Measurements from ENCODE around the gene RPS26. TPM values are rescaled to one million over a fixed set of nuclear protein-coding genes. Genes with fewer than 3 reads are reported as not detected.

Gene RPS26
- total RNA-seq, 4 donors from 2014 or later, result 308 to 1,324 (median 859) TPM

DNA sequence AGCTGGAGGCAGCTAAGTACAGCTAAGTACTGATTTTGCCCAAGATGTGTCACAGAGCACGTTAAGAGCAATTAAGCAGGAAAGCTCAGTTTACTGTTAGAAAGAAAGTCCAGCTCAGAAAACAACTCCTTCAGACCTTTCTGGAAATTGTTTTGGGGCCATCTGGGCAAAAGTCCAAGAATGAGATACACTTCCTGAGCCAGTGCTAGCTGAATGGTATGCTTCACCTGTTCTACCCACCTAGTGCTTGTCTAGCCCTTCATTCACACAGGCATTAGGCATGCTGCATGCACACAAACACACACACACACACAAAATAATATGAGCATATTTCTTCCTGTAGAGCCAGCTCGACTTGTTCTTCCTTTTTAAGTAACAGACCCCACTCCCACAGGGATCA is 27.5 kb upstream of the RPS26 start:
- TF ChIP-seq, protein P1, sequence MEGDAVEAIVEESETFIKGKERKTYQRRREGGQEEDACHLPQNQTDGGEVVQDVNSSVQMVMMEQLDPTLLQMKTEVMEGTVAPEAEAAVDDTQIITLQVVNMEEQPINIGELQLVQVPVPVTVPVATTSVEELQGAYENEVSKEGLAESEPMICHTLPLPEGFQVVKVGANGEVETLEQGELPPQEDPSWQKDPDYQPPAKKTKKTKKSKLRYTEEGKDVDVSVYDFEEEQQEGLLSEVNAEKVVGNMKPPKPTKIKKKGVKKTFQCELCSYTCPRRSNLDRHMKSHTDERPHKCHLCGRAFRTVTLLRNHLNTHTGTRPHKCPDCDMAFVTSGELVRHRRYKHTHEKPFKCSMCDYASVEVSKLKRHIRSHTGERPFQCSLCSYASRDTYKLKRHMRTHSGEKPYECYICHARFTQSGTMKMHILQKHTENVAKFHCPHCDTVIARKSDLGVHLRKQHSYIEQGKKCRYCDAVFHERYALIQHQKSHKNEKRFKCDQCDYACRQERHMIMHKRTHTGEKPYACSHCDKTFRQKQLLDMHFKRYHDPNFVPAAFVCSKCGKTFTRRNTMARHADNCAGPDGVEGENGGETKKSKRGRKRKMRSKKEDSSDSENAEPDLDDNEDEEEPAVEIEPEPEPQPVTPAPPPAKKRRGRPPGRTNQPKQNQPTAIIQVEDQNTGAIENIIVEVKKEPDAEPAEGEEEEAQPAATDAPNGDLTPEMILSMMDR (IDR thresholded peaks at IDR 0.05), result no peak
- TF ChIP-seq POLR2A (IDR thresholded peaks at IDR 0.05), result no peak
- no peak for TF ChIP-seq EP300 (IDR thresholded peaks at IDR 0.05)
- H3K27me3 ChIP-seq, result no peaks in the 10 kb centered on the region
- WGBS, 2 donors, result 53 to 55% methylated on average over 2 of the region's 2 CpGs
- H3K4me3 ChIP-seq, result no peak overlapping the region
- no peaks in the 10 kb centered on the region for H3K9me3 ChIP-seq
- peaks cover 0 to 25% (median 0%) of the 10 kb centered on the region in 3 donors for H3K36me3 ChIP-seq
- H3K27ac ChIP-seq, result no peak overlapping the region
- H3K4me1 ChIP-seq, result no peaks in the 10 kb centered on the region
- DNase-seq (ENCODE audit: low spot score in 2 of 2), result no peak

DNA sequence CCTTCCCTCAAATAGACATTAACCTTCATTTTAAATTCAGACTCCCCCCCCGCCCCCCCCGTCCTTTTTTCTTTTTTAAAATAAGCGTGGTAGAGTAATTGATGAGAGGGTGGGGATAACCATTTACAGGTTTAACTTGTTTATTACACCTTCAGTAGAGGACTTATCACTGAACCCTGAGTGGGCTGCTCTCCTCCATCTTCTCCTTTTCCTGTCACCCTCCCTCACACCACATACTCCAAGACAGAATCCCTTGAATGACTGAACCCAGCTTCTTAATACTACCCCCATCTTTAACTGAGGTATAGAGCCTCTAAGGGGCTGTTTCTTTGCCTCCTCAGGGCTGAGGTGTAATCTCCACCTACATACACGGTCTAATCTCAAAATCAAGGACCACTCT is 24.5 kb upstream of the RPS26 start:
- Histone ChIP-seq H3K27ac (no peak overlapping the region), H3K27me3 (no peaks in the 10 kb centered on the region), H3K4me3 (no peak overlapping the region), H3K4me1 (peaks cover 0 to 28% (median 24%) of the 10 kb centered on the region in 4 donors), H3K36me3 (peaks cover 0 to 20% (median 0%) of the 10 kb centered on the region in 3 donors), H3K9me3 (no peaks in the 10 kb centered on the region)
- TF ChIP-seq POLR2A (IDR thresholded peaks at IDR 0.05) (no peak), EP300 (IDR thresholded peaks at IDR 0.05) (no peak)
- TF ChIP-seq, protein P1 (IDR thresholded peaks at IDR 0.05), result no peak
- DNase-seq (ENCODE audit: low spot score in 2 of 2), result no peak
- WGBS, 2 donors, result 89 to 90% methylated on average over 4 of the region's 4 CpGs

DNA sequence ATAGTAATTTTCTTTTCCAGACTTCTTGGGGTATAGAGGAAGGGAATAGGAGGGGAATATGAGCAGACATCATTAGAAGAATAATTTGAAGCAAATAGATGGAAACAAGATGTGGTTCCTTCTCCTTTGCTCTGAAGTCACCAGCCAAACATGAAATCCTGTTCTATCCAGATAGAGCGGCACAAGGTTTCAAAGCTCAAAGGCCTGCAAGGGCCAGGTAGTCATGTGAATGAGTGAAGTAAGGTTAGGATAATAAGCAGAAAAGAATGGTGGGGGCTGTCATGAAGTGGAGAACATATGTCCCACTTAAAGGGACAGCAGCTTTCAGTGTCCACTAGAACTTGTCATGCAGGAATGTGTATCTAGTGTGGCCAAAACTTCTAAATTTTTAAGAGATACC is 23.4 kb upstream of the RPS26 start:
- Histone ChIP-seq H3K36me3 (peaks cover 0 to 18% (median 0%) of the 10 kb centered on the region in 3 donors), H3K4me3 (no peak overlapping the region), H3K27ac (no peak overlapping the region), H3K4me1 (peaks cover 0 to 35% (median 26%) of the 10 kb centered on the region in 4 donors), H3K9me3 (no peaks in the 10 kb centered on the region), H3K27me3 (no peaks in the 10 kb centered on the region)
- TF ChIP-seq, protein P1 (IDR thresholded peaks at IDR 0.05), result no peak
- TF ChIP-seq POLR2A (IDR thresholded peaks at IDR 0.05) (no peak), EP300 (IDR thresholded peaks at IDR 0.05) (no peak)
- DNase-seq (ENCODE audit: low spot score in 2 of 2), result no peak
- 93 to 97% methylated on average over 1 of the region's 1 CpG for whole genome bisulfite sequencing, 2 donors

DNA sequence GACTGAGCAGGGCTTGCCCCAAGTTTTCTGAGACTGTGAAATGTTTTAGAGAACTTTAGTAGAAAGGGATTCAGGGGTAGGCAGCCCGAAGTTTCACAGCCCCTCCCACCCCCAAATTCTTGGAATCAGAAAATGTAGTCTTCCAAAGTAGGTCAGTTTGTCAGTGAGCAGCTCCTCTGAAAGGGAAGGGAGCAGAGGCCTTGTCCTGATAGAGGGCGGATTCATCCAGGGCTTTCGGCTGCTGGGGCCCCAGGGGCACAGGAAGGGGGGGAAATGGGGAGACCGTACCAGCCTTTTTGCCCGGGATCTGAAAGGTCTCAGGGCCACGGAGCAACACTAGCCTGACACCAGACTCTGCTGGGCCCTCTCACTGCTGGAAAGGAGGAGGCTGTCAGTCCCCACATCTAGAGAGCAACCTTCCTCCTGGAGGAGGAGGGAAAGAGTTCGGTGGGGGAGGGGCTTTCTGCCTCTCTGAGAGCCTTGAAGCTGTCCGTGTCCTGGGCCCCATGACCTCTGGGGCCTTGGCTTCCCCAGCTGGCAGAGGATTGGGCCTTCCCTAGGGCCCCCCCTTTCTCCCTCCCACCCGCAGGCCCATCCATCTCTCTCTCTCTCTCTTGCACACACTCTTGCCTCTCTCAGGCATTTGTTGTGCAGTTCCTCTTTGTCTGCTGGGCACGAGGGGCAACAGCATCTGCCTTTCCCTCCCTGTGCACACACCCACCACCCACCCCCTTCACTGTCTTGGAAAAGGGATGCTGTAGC is 21.1 kb upstream of the RPS26 start, which contains the start of gene IKZF4:
IKZF4 (plus strand) TSS at position 621 of the 762 bp plus-strand sequence. CDS start 451 bp downstream, outside the sequence.
- Histone ChIP-seq H3K9me3 (no peaks in the 10 kb centered on the region), H3K4me3 (peak within 1 kb of the TSS; percentile 13 to 43 (median 33)), H3K4me1 (peaks cover 0 to 35% (median 26%) of the 10 kb centered on the region in 4 donors), H3K36me3 (peaks cover 0 to 25% (median 0%) of the 10 kb centered on the region in 3 donors), H3K27me3 (no peaks in the 10 kb centered on the region), H3K27ac (peak within 1 kb of the TSS; percentile 73 to 91 (median 82))
- WGBS, 2 donors, result 3 to 9% methylated on average over 9 to 10 of the region's 10 CpGs
- TF ChIP-seq, protein P1 (IDR thresholded peaks at IDR 0.05), result no peak
- TF ChIP-seq POLR2A (IDR thresholded peaks at IDR 0.05) (no peak), EP300 (IDR thresholded peaks at IDR 0.05) (no peak)
- no peak for DNase-seq (ENCODE audit: low spot score in 2 of 2)

DNA sequence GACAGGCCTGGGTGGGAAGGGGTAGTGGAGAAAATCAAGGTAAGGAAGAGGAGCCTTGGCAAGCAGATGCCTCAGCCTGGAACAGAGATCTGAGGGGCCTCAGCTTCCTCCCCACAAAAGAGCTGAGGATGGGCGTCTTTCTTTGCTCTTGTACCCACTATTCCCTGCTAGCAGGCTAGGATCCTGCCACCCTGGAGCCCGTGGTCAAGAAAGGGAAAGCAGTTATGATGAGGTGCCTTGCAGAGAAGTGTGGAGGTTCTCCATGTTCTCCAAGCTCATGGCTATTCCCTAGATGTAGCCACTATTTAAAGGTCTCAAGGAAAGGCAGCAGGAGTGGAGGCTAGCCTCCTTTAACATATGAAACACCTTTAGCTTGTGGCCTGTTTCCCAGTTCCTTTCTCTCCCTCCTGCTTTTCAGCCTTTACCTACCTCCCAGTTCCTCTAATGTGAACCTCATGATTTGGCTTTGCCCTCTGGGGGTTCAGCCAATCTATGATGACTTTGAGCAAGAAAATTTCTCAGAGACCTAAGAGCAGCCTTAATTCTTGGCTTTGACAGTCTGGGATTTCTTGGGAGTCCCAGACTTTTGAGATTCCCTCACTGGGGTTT is 19.7 kb upstream of the RPS26 start:
- Histone ChIP-seq H3K4me1 (peaks cover 0 to 35% (median 26%) of the 10 kb centered on the region in 4 donors), H3K4me3 (peak overlapping the region in 3 of 4 donors; percentile 29 to 43 (median 37)), H3K9me3 (no peaks in the 10 kb centered on the region), H3K27ac (peak overlapping the region; percentile 73 to 91 (median 82)), H3K36me3 (peaks cover 0 to 38% (median 0%) of the 10 kb centered on the region in 3 donors), H3K27me3 (no peaks in the 10 kb centered on the region)
- DNase-seq (ENCODE audit: low spot score in 2 of 2), result no peak
- WGBS, 2 donors, result 23 to 36% methylated on average over 2 of the region's 2 CpGs
- TF ChIP-seq, protein P1 (IDR thresholded peaks at IDR 0.05), result no peak
- TF ChIP-seq POLR2A (IDR thresholded peaks at IDR 0.05) (no peak), EP300 (IDR thresholded peaks at IDR 0.05) (no peak)
